Sigmoid colon (tissue), 4 donors: ENCODE results near the gene NKD2.

ENCODE experiments used
- EP300 ChIP-seq, 4 donors: sonication (generic); formaldehyde crosslinking; IDR thresholded peaks; one replicate each; pipeline ENCODE4 v1.6.1; 2017; ENCODE audit warnings: antibody characterized with exemption in 4 of 4
- POLR2A ChIP-seq, 2 donors: fragments of 450-650 bp; IDR thresholded peaks; one replicate each; pipeline ENCODE4 v1.6.1; 2016; ENCODE audit warnings: antibody characterized with exemption in 2 of 2, mild to moderate bottlenecking in 2 of 2, moderate library complexity in 2 of 2
- TF ChIP-seq, protein P1 (sequence below), 4 experiments: fragments of 450-650 bp in 3 of 4; fragments of 200-600 bp in 1 of 4; IDR thresholded peaks; one replicate each; pipeline ENCODE4 v1.5.1; 2016 to 2019; ENCODE audit warnings: antibody characterized with exemption in 4 of 4, mild to moderate bottlenecking in 3 of 4, moderate library complexity in 2 of 4

GRCh38 chr5:1086871-1087270 lies 78.3 kb downstream of the NKD2 start:
- TF ChIP-seq, protein P1, sequence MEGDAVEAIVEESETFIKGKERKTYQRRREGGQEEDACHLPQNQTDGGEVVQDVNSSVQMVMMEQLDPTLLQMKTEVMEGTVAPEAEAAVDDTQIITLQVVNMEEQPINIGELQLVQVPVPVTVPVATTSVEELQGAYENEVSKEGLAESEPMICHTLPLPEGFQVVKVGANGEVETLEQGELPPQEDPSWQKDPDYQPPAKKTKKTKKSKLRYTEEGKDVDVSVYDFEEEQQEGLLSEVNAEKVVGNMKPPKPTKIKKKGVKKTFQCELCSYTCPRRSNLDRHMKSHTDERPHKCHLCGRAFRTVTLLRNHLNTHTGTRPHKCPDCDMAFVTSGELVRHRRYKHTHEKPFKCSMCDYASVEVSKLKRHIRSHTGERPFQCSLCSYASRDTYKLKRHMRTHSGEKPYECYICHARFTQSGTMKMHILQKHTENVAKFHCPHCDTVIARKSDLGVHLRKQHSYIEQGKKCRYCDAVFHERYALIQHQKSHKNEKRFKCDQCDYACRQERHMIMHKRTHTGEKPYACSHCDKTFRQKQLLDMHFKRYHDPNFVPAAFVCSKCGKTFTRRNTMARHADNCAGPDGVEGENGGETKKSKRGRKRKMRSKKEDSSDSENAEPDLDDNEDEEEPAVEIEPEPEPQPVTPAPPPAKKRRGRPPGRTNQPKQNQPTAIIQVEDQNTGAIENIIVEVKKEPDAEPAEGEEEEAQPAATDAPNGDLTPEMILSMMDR (IDR thresholded peaks at IDR 0.05) = no peak
- TF ChIP-seq EP300 (IDR thresholded peaks at IDR 0.05) (no peak), POLR2A (IDR thresholded peaks at IDR 0.05) (no peak)
